Fibroblast of villous mesenchyme (primary cell): Measurements from ENCODE around the gene GPR89B. TPM values are rescaled to one million over a fixed set of nuclear protein-coding genes. Genes with fewer than 3 reads are reported as not detected.
A peak's percentile ranks its signal among the peaks of the same experiment; 100 is the strongest.

Experiments
- DNase-seq: peaks from one replicate; pipeline ENCODE4 v3.0.0-alpha.2; 2010; ENCODE audit warnings: low read depth
- H3K4me3 ChIP-seq: 2 replicates; pipeline ENCODE4 v1.5.1; 2011; ENCODE audit warnings: low read depth, mild to moderate bottlenecking, low read length
- CTCF ChIP-seq: IDR thresholded peaks from 2 replicates; pipeline ENCODE4 v1.5.1; 2012; ENCODE audit warnings: low read depth, mild to moderate bottlenecking, low read length; ENCODE audit not compliant: insufficient read depth
- total RNA-seq: library from RNA; depleted of rRNA; stranded (reverse); fragments of >200 nt; gene quantifications from 2 replicates; pipeline ENCODE4 v1.2.3, GENCODE V29; 2012

Gene GPR89B
- total RNA-seq, 1 donor: 19.0 TPM

- no peak for DNase-seq
- H3K4me3 ChIP-seq: no peak overlapping the region
- no peak for TF ChIP-seq CTCF
These were observed 33.1 kb upstream of the GPR89B start for GRCh38 chr1:147895123-147895522.

GRCh38 chr1:147897029-147897752 is 31.0 kb upstream of the GPR89B start:
- no peak for DNase-seq
- TF ChIP-seq CTCF: no peak
- no peak overlapping the region for H3K4me3 ChIP-seq

GRCh38 chr1:147897789-147898188 is 30.4 kb upstream of the GPR89B start:
- no peak overlapping the region for H3K4me3 ChIP-seq
- DNase-seq: no peak
- TF ChIP-seq CTCF: no peak

GRCh38 chr1:147902253-147902845 is 25.9 kb upstream of the GPR89B start, which contains the start of gene GJA8:
Gene GJA8, plus strand, starts transcription at chr1:147902795. Its CDS starts 5,161 bp downstream, at chr1:147907956.
- no peak for TF ChIP-seq CTCF
- no peak within 1 kb of the TSS for H3K4me3 ChIP-seq
- DNase-seq: peak; percentile 13

- no peak for TF ChIP-seq CTCF
- DNase-seq: no peak
- H3K4me3 ChIP-seq: no peak overlapping the region
These were observed 23.5 kb upstream of the GPR89B start for GRCh38 chr1:147904726-147905125.

- DNase-seq: no peak
- H3K4me3 ChIP-seq: no peak overlapping the region
- TF ChIP-seq CTCF: no peak
These were observed 20.3 kb upstream of the GPR89B start for GRCh38 chr1:147907786-147908509.
